GM12874 (cell line): ENCODE results near the gene TP53TG5.

Experiments
- CTCF ChIP-seq: IDR thresholded peaks from 2 replicates; pipeline ENCODE4 v1.5.1; 2011; ENCODE audit warnings: low read depth, mild to moderate bottlenecking, control low read depth, low read length, moderate library complexity; ENCODE audit not compliant: insufficient read depth

TP53TG5 gene

GRCh38 chr20:45407783-45408645 is 29.9 kb upstream of the TP53TG5 start, which contains the start of gene DBNDD2:
Gene DBNDD2, plus strand, starts transcription at chr20:45408289. Its CDS starts 179 bp downstream, at chr20:45408468.
- no peak for TF ChIP-seq CTCF

GRCh38 chr20:45407067-45407745 is 29.1 kb upstream of the TP53TG5 start:
- no peak for TF ChIP-seq CTCF

- no peak for TF ChIP-seq CTCF
Measured at GRCh38 chr20:45406260-45407066, 28.3 kb upstream of the TP53TG5 start.

GRCh38 chr20:45405571-45406259 is 27.6 kb upstream of the TP53TG5 start:
- TF ChIP-seq CTCF, result no peak

- TF ChIP-seq CTCF, result no peak
Measured at GRCh38 chr20:45404438-45404837, 26.3 kb upstream of the TP53TG5 start.

GRCh38 chr20:45402946-45403345 is 24.8 kb upstream of the TP53TG5 start:
- no peak for TF ChIP-seq CTCF
